Measurements from ENCODE around the gene ELOB.

- TF ChIP-seq CTCF (IDR thresholded peaks at IDR 0.05): no peak
- no peak for TF ChIP-seq ZFX (IDR thresholded peaks at IDR 0.05; ENCODE audit: borderline replicate concordance)
Observed at GRCh38 chr16:2724816-2725348, 52.2 kb downstream of the ELOB start.

Data from 22Rv1 (cell line).